Measurements from ENCODE around the gene TSFM.
"Not testable (repeated sequence)": the region's sequence is repeated elsewhere in the genome, so short reads cannot be mapped to it uniquely, and the experiment has no call there.

The TSFM gene

DNA sequence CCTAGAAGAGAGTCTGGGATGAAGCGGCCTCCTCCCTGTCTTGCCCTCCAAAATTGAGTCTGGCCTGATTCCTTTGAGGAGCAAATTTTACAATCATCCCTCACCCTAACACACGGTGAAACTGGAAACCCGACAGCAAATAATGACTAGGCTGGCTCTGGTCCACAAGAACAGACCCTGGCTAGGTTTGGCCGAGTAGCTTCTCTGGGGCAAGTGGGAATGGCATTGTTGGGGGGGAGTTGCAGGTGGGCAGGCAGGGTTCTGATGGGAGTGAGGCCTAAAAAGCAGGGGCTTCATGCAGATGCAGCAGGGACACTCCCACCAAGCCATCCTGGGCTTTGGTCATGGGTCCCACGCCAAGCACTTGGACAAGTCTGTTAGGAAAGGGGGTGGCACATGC, 38.4 kb downstream of the TSFM start:
- H3K4me1 ChIP-seq (ENCODE audit: control insufficient read depth in 2 of 2, insufficient read depth in 1 of 2, low read depth in 1 of 2, low read length in 2 of 2): not testable (repeated sequence)

DNA sequence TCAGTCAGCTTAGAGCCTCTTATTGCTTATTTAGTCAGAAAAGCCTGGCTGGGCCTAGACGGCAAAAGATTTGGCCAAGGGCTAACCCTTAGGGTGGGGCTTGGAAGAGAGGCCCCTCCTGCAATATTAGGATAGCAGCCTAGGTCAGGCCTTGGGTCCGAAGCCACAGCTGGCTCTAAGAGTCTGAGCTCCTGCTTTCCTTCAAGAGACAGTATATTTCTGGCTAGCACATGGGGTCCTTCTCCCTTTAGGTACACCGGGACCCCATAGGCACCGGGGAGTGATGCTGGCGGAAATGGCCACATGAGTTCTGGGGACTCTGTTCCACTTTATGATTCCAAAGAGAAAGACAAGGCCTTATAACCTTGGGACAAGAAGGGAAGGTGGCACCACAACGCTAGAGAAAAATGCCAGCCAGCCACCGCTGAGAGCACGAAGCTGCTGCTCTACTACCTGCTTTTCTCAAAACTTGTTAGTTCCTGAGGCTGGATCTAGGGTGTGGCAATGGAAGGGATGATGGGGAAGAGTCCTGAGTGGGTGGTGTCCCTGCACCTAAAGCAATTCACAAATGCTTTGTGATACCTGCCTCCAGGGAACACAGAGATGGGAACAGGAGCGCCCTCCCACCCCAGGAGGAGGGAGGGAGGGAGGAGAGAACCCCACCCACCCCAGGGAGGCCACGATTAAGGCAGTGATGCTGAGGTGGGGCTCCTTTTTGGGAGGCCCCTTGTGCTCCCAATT, 39.1 kb downstream of the TSFM start:
- Histone ChIP-seq H2BK15ac (ENCODE audit: low read length) (no peak overlapping the region), H4K8ac (ENCODE audit: low read depth, low read length) (no peak overlapping the region), H3K4me3 (ENCODE audit: low read length in 2 of 2) (no peak overlapping the region), H3K36me3 (replicated peaks in 1 of 2; ENCODE audit: control insufficient read depth in 2 of 2, insufficient read depth in 2 of 2, low read length in 2 of 2) (peaks cover 44 to 88% of the 10 kb centered on the region in 2 donors), H2BK120ac (ENCODE audit: low read depth, low read length) (no peak overlapping the region), H2BK12ac (ENCODE audit: low read length) (no peak overlapping the region), H4K91ac (ENCODE audit: low read depth, low read length, poor library complexity) (no peak overlapping the region), H3K79me1 (ENCODE audit: low read depth, low read length) (no peaks in the 10 kb centered on the region), H3K23ac (ENCODE audit: low read depth, low read length, poor library complexity) (no peak overlapping the region), H3K4me2 (ENCODE audit: insufficient read depth, low read length, poor library complexity, severe bottlenecking) (no peak overlapping the region), H3K4ac (ENCODE audit: low read length) (no peak overlapping the region), H3K9me3 (replicated peaks in 1 of 2; ENCODE audit: control insufficient read depth in 2 of 2, insufficient read depth in 1 of 2, low read depth in 1 of 2, low read length in 2 of 2) (no peaks in the 10 kb centered on the region), H2BK5ac (ENCODE audit: low read length) (no peak overlapping the region), H3K4me1 (ENCODE audit: control insufficient read depth in 2 of 2, insufficient read depth in 1 of 2, low read depth in 1 of 2, low read length in 2 of 2) (no peaks in the 10 kb centered on the region), H3K27me3 (ENCODE audit: control insufficient read depth in 3 of 3, insufficient read depth in 3 of 3, low read depth in 1 of 3, low read length in 3 of 3) (no peaks in the 10 kb centered on the region), H3K18ac (ENCODE audit: low read length) (no peak overlapping the region), H3K14ac (ENCODE audit: low read length) (no peak overlapping the region), H3K27ac (replicated peaks; ENCODE audit: low read length) (no peak overlapping the region), H2AFZ (ENCODE audit: low read length) (no peak overlapping the region), H3K9ac (ENCODE audit: low read depth, low read length, poor library complexity) (no peak overlapping the region), H2AK5ac (ENCODE audit: low read depth, low read length) (no peak overlapping the region)
- no CpG with 5 or more reads among the region's 10 CpGs for WGBS, 2 donors (ENCODE audit: extremely low coverage in 2 of 2, insufficient read length in 2 of 2, insufficient replicate concordance in 1 of 2)
- no peak for DNase-seq (ENCODE audit: low spot score)

More for the DNA sequence above, 38.4 kb downstream of the TSFM start:
- not testable (repeated sequence) for H3K27ac ChIP-seq (replicated peaks; ENCODE audit: low read length); H3K23ac ChIP-seq (ENCODE audit: low read depth, low read length, poor library complexity); H4K8ac ChIP-seq (ENCODE audit: low read depth, low read length); H2BK15ac ChIP-seq (ENCODE audit: low read length); H3K18ac ChIP-seq (ENCODE audit: low read length); H2BK12ac ChIP-seq (ENCODE audit: low read length); H3K27me3 ChIP-seq (ENCODE audit: control insufficient read depth in 3 of 3, insufficient read depth in 3 of 3, low read depth in 1 of 3, low read length in 3 of 3); H2BK5ac ChIP-seq (ENCODE audit: low read length); H3K4ac ChIP-seq (ENCODE audit: low read length); H3K4me2 ChIP-seq (ENCODE audit: insufficient read depth, low read length, poor library complexity, severe bottlenecking); H3K9ac ChIP-seq (ENCODE audit: low read depth, low read length, poor library complexity); DNase-seq (ENCODE audit: low spot score); H3K9me3 ChIP-seq (replicated peaks in 1 of 2; ENCODE audit: control insufficient read depth in 2 of 2, insufficient read depth in 1 of 2, low read depth in 1 of 2, low read length in 2 of 2); H2AK5ac ChIP-seq (ENCODE audit: low read depth, low read length); H3K79me1 ChIP-seq (ENCODE audit: low read depth, low read length); H2BK120ac ChIP-seq (ENCODE audit: low read depth, low read length); H3K4me3 ChIP-seq (ENCODE audit: low read length in 2 of 2); H2AFZ ChIP-seq (ENCODE audit: low read length); H3K14ac ChIP-seq (ENCODE audit: low read length); H4K91ac ChIP-seq (ENCODE audit: low read depth, low read length, poor library complexity)
- peaks cover 38 to 85% of the 10 kb centered on the region in 2 donors for H3K36me3 ChIP-seq (replicated peaks in 1 of 2; ENCODE audit: control insufficient read depth in 2 of 2, insufficient read depth in 2 of 2, low read length in 2 of 2)
- no CpG with 5 or more reads among the region's 5 CpGs for WGBS, 2 donors (ENCODE audit: extremely low coverage in 2 of 2, insufficient read length in 2 of 2, insufficient replicate concordance in 1 of 2)

DNA sequence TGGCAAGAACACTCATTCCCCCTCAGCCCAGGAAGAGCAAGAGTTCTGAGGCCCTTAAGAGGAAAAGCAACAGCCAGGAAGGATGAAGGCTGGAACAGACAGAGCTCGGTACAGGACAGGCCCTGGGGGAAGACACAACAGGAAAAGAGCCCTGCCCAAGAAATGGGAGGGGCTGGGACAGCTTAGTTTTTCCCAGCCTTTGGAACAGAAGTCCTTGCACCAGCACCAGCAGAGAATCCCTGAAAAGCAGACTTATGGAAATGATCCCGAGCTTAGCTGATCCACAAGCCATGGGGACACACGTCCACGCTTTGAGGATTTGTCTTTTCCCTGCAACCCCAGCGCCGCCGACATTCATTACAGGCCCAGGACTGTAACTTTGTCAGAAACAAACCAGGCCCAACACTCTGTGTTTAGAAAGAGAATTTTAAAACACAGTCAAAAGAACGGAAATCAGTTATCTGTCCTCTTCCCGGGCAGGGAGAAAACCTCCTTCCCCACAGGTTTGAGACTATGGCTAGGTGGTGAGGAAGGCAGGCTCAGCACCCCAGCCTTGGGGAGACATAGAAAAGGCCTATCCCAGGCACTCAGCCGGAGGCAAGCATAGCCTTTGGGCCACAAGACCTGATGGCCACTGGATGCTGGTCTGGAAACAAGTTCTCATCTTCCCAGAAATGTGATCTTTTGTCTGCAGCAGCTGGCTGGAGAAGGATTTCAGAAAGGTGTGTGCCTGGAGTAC, 40.0 kb downstream of the TSFM start:
- no peak overlapping the region for H2AK5ac ChIP-seq (ENCODE audit: low read depth, low read length)
- no peaks in the 10 kb centered on the region for H3K79me1 ChIP-seq (ENCODE audit: low read depth, low read length)
- H3K23ac ChIP-seq (ENCODE audit: low read depth, low read length, poor library complexity): no peak overlapping the region
- DNase-seq (ENCODE audit: low spot score): no peak
- H3K9ac ChIP-seq (ENCODE audit: low read depth, low read length, poor library complexity): no peak overlapping the region
- no peak overlapping the region for H4K91ac ChIP-seq (ENCODE audit: low read depth, low read length, poor library complexity)
- H3K27ac ChIP-seq (replicated peaks; ENCODE audit: low read length): no peak overlapping the region
- no peaks in the 10 kb centered on the region for H3K27me3 ChIP-seq (ENCODE audit: control insufficient read depth in 3 of 3, insufficient read depth in 3 of 3, low read depth in 1 of 3, low read length in 3 of 3)
- no peaks in the 10 kb centered on the region for H3K4me1 ChIP-seq (ENCODE audit: control insufficient read depth in 2 of 2, insufficient read depth in 1 of 2, low read depth in 1 of 2, low read length in 2 of 2)
- H3K36me3 ChIP-seq (replicated peaks in 1 of 2; ENCODE audit: control insufficient read depth in 2 of 2, insufficient read depth in 2 of 2, low read length in 2 of 2): peaks cover 53 to 96% of the 10 kb centered on the region in 2 donors
- no peak overlapping the region for H2BK5ac ChIP-seq (ENCODE audit: low read length)
- H2AFZ ChIP-seq (ENCODE audit: low read length): no peak overlapping the region
- no peak overlapping the region for H2BK15ac ChIP-seq (ENCODE audit: low read length)
- H4K8ac ChIP-seq (ENCODE audit: low read depth, low read length): no peak overlapping the region
- no peak overlapping the region for H3K14ac ChIP-seq (ENCODE audit: low read length)
- no peak overlapping the region for H2BK12ac ChIP-seq (ENCODE audit: low read length)
- H3K18ac ChIP-seq (ENCODE audit: low read length): no peak overlapping the region
- H2BK120ac ChIP-seq (ENCODE audit: low read depth, low read length): no peak overlapping the region
- no peak overlapping the region for H3K4ac ChIP-seq (ENCODE audit: low read length)
- H3K9me3 ChIP-seq (replicated peaks in 1 of 2; ENCODE audit: control insufficient read depth in 2 of 2, insufficient read depth in 1 of 2, low read depth in 1 of 2, low read length in 2 of 2): no peaks in the 10 kb centered on the region
- H3K4me2 ChIP-seq (ENCODE audit: insufficient read depth, low read length, poor library complexity, severe bottlenecking): no peak overlapping the region
- no peak overlapping the region for H3K4me3 ChIP-seq (ENCODE audit: low read length in 2 of 2)
- no CpG with 5 or more reads among the region's 10 CpGs for WGBS, 2 donors (ENCODE audit: extremely low coverage in 2 of 2, insufficient read length in 2 of 2, insufficient replicate concordance in 1 of 2)

DNA sequence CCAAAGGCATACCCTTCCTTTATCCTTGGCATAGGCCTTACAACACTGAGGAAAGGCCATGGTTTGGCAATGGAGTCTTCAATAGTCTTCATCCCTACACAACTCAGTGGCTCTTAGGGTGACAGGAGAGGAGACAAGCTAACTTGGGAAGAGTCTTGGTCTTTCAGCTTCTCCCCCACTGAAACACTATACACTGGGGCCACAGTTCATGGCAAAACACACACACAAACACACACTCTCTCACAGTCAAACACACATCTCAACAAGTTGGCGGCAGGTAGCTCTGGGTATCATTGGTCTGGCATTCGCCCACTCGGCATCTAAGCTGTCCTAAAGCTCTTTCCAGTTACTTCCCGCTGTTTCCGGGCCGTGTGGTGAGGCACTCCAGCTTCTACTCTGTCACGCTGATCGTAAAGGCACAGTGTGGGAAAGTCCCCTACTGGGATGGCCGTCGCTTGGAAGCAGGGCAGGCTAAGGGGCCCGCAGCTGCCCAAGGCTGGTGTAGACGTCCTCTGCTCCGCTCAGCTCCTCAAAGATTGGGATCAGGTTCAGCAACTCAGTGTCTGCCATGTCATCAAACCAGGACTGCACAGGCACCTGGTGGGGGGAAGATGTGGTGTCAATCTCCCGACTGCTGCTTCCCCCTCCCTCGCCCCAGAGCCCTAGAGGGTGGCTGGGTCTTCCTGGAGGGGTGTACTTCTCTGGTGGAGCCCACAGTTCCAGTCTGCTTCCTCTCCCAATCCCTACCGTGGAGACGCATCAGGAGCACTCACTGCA, 40.7 kb downstream of the TSFM start:
- Histone ChIP-seq H3K9ac (ENCODE audit: low read depth, low read length, poor library complexity) (peak overlapping the region; percentile 38), H3K27me3 (ENCODE audit: control insufficient read depth in 3 of 3, insufficient read depth in 3 of 3, low read depth in 1 of 3, low read length in 3 of 3) (no peaks in the 10 kb centered on the region), H3K4me2 (ENCODE audit: insufficient read depth, low read length, poor library complexity, severe bottlenecking) (no peak overlapping the region), H3K23ac (ENCODE audit: low read depth, low read length, poor library complexity) (peak overlapping the region; percentile 27), H3K36me3 (replicated peaks in 1 of 2; ENCODE audit: control insufficient read depth in 2 of 2, insufficient read depth in 2 of 2, low read length in 2 of 2) (peaks cover 56 to 99% of the 10 kb centered on the region in 2 donors), H2AFZ (ENCODE audit: low read length) (no peak overlapping the region), H4K8ac (ENCODE audit: low read depth, low read length) (no peak overlapping the region), H3K27ac (replicated peaks; ENCODE audit: low read length) (no peak overlapping the region), H3K18ac (ENCODE audit: low read length) (no peak overlapping the region), H2BK15ac (ENCODE audit: low read length) (no peak overlapping the region), H2AK5ac (ENCODE audit: low read depth, low read length) (no peak overlapping the region), H3K4me1 (ENCODE audit: control insufficient read depth in 2 of 2, insufficient read depth in 1 of 2, low read depth in 1 of 2, low read length in 2 of 2) (no peaks in the 10 kb centered on the region), H2BK12ac (ENCODE audit: low read length) (no peak overlapping the region), H2BK120ac (ENCODE audit: low read depth, low read length) (no peak overlapping the region), H2BK5ac (ENCODE audit: low read length) (no peak overlapping the region), H3K79me1 (ENCODE audit: low read depth, low read length) (no peaks in the 10 kb centered on the region), H3K4ac (ENCODE audit: low read length) (no peak overlapping the region), H4K91ac (ENCODE audit: low read depth, low read length, poor library complexity) (no peak overlapping the region), H3K9me3 (replicated peaks in 1 of 2; ENCODE audit: control insufficient read depth in 2 of 2, insufficient read depth in 1 of 2, low read depth in 1 of 2, low read length in 2 of 2) (no peaks in the 10 kb centered on the region), H3K4me3 (ENCODE audit: low read length in 2 of 2) (peak overlapping the region in 1 of 2 donors; percentile 7), H3K14ac (ENCODE audit: low read length) (no peak overlapping the region)
- no peak for DNase-seq (ENCODE audit: low spot score)
- WGBS, 2 donors (ENCODE audit: extremely low coverage in 2 of 2, insufficient read length in 2 of 2, insufficient replicate concordance in 1 of 2): no CpG with 5 or more reads among the region's 17 CpGs

Data from neuronal stem cell (in vitro differentiated cells).